ENCODE measurements around the gene SHKBP1.
"Not testable (repeated sequence)": the region's sequence is repeated elsewhere in the genome, so short reads cannot be mapped to it uniquely, and the experiment has no call there.

SHKBP1 gene

DNA sequence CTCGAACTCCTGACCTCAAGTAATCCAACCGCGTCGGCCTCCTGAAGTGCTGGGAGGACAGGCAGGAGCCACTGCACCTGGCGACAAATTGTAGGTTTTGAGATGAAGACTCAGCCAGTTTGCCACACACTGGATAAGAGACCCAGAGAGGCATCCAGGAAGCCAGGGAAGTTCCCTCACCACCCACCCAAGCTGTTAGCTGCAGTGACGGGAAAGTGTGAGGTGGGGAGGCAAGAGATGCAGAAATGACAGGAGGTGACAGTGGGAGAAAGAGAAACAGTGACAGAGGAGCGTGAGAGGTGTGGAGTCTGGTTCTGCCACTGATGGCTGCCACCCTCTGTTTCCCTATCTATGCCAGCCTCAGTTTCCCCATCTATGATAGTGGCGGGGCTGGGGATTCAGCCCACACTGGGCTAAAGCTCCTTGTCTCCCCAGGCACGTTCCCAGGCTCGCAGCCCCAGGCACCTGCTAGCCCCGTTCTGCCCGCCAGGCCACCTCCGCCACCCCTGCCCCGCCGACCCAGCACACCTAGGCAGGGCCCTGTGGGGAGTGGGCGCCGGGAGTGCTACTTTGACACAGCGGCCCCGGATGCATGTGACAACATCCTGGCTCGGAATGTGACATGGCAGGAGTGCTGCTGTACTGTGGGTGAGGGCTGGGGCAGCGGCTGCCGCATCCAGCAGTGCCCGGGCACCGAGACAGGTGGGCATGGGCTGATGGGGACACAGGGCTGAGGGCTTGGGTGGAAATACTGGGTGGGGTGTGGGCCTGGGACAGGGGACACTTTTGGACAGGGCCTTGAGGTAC, 45.5 kb downstream of the SHKBP1 start:
- H3K9me3 Mint-ChIP-seq (ENCODE audit: low read depth), result no peaks in the 10 kb centered on the region
- no peak overlapping the region for H3K27ac Mint-ChIP-seq
- H3K4me3 Mint-ChIP-seq, result no peak overlapping the region
- H3K4me1 Mint-ChIP-seq (ENCODE audit: low read depth), result peaks cover 8% of the 10 kb centered on the region
- no peaks in the 10 kb centered on the region for H3K27me3 Mint-ChIP-seq
- peaks cover 16% of the 10 kb centered on the region for H3K36me3 Mint-ChIP-seq

DNA sequence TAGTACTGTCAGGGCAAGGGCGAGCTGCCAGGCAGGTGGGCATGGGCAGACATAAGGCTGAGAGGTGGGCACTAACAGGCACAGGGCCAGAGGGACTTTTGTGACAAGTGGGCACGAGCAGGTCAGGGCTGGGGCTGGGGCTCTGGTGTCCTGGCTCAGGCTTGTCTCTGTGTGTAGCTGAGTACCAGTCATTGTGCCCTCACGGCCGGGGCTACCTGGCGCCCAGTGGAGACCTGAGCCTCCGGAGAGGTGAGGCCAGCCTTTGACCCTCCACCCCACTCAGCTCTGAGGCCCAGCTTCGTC, 46.1 kb downstream of the SHKBP1 start:
- no peak overlapping the region for H3K4me3 Mint-ChIP-seq
- no peak overlapping the region for H3K27ac Mint-ChIP-seq
- no peaks in the 10 kb centered on the region for H3K27me3 Mint-ChIP-seq
- peaks cover 18% of the 10 kb centered on the region for H3K36me3 Mint-ChIP-seq
- peaks cover 8% of the 10 kb centered on the region for H3K4me1 Mint-ChIP-seq (ENCODE audit: low read depth)
- no peaks in the 10 kb centered on the region for H3K9me3 Mint-ChIP-seq (ENCODE audit: low read depth)

DNA sequence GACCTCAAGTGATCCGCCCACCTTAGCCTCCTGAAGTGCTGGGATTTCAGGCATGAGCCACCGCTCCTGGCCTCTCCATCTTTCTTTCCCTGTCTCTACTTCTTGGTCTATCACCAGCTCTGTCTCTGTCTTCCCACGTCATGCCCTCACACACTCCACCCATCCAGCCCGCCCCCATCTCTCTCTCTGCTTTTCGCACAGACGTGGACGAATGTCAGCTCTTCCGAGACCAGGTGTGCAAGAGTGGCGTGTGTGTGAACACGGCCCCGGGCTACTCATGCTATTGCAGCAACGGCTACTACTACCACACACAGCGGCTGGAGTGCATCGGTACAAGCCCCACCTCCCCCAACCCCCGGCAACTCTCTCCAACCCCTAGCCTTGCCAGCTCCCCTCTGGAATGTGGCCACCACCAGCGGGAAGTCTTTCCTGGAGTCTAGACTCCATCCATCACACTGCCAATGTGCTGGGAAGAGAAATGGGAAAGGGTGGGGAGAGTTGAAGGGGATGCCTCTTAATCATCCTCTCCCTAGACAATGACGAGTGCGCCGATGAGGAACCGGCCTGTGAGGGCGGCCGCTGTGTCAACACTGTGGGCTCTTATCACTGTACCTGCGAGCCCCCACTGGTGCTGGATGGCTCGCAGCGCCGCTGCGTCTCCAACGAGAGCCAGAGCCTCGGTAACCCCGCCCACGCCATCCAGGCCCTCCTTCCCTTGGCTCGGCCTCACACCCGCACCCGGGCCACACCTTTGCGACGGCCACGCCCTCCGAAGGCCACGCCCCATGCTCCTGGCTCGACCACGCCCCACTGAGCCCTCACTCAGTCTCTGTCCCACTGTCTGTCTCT, 47.0 kb downstream of the SHKBP1 start:
- no peak overlapping the region for H3K4me3 Mint-ChIP-seq
- H3K36me3 Mint-ChIP-seq, result peaks cover 18% of the 10 kb centered on the region
- H3K4me1 Mint-ChIP-seq (ENCODE audit: low read depth), result peaks cover 8% of the 10 kb centered on the region
- no peaks in the 10 kb centered on the region for H3K9me3 Mint-ChIP-seq (ENCODE audit: low read depth)
- no peak overlapping the region for H3K27ac Mint-ChIP-seq
- no peaks in the 10 kb centered on the region for H3K27me3 Mint-ChIP-seq

DNA sequence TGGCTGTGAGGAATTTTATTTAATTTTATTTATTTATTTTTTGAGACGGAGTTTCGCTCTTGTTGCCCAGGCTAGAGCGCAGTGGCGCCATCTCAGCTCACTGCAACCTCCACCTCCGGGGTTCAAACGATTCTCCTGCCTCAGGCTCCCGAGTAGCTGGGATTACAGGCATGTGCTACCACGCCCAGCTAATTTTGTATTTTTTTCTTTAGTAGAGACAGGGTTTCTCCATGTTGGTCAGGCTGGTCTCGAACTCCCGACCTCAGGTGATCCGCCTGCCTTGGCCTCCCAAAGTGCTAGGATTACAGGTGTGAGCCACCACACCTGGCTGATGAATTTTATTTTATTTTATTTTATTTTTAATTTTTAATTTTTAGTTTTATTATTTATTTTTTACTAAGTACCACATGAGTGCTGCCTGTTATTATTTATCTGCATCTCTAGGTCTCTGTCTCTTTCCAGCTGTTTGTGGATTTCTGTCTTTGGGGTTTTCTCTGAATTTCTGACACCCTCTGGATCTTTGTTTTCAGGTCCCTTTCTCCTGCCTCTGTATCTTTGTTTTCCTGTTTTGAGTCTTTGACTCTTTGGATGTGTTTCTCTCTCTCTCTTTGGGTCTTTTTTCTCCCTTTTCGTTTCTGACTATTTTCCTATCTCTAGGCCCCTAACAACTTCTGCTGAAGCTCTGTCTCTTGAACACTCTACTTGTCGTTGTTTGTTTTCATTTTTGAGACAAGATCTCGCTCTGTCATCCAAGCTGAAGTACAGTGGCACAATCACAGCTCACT, 47.9 kb downstream of the SHKBP1 start:
- H3K27ac Mint-ChIP-seq, result peak overlapping the region; percentile 62
- H3K4me1 Mint-ChIP-seq (ENCODE audit: low read depth); H3K27me3 Mint-ChIP-seq; H3K4me3 Mint-ChIP-seq; H3K9me3 Mint-ChIP-seq (ENCODE audit: low read depth): not testable (repeated sequence)
- H3K36me3 Mint-ChIP-seq, result peaks cover 18% of the 10 kb centered on the region

DNA sequence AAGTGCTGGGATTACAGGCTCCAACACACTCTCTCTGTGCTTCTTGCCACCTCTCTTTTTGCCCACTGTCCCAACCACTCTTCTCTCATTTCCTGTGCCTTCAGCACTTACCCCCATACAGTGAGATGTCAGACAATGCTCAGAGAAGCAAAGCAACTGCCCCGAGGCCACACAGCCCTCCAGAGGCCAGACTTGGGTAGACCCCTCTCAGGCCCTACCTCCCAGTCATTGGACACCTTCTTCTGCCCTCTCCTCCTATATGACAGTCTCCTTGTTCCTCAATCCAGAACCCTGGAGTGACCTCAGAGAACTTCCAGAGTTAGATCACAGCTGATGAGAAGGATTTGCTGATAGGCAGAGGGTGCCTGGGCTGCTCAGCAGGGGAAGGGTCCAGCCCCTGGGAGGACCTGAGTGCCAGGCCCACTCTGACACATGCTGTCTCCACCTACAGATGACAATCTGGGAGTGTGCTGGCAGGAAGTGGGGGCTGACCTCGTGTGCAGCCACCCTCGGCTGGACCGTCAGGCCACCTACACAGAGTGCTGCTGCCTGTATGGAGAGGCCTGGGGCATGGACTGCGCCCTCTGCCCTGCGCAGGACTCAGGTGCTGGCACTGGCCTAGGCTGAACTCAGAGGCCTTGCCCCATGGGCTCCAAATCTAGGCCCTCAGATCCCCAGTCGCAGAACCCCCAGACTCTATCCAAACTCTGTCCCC, 48.9 kb downstream of the SHKBP1 start:
- Mint-ChIP-seq H3K4me3 (no peak overlapping the region), H3K27ac (peak overlapping the region; percentile 76), H3K4me1 (ENCODE audit: low read depth) (peaks cover 2% of the 10 kb centered on the region), H3K36me3 (peaks cover 17% of the 10 kb centered on the region), H3K27me3 (no peaks in the 10 kb centered on the region), H3K9me3 (ENCODE audit: low read depth) (no peaks in the 10 kb centered on the region)

DNA sequence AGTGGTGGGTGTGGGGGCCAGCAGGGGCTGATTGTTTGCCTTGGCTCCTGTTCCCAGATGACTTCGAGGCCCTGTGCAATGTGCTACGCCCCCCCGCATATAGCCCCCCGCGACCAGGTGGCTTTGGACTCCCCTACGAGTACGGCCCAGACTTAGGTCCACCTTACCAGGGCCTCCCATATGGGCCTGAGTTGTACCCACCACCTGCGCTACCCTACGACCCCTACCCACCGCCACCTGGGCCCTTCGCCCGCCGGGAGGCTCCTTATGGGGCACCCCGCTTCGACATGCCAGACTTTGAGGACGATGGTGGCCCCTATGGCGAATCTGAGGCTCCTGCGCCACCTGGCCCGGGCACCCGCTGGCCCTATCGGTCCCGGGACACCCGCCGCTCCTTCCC, 50.2 kb downstream of the SHKBP1 start:
- Mint-ChIP-seq H3K36me3 (peaks cover 13% of the 10 kb centered on the region), H3K27me3 (no peaks in the 10 kb centered on the region), H3K4me3 (no peak overlapping the region), H3K9me3 (ENCODE audit: low read depth) (no peaks in the 10 kb centered on the region), H3K27ac (no peak overlapping the region), H3K4me1 (ENCODE audit: low read depth) (peaks cover 2% of the 10 kb centered on the region)

DNA sequence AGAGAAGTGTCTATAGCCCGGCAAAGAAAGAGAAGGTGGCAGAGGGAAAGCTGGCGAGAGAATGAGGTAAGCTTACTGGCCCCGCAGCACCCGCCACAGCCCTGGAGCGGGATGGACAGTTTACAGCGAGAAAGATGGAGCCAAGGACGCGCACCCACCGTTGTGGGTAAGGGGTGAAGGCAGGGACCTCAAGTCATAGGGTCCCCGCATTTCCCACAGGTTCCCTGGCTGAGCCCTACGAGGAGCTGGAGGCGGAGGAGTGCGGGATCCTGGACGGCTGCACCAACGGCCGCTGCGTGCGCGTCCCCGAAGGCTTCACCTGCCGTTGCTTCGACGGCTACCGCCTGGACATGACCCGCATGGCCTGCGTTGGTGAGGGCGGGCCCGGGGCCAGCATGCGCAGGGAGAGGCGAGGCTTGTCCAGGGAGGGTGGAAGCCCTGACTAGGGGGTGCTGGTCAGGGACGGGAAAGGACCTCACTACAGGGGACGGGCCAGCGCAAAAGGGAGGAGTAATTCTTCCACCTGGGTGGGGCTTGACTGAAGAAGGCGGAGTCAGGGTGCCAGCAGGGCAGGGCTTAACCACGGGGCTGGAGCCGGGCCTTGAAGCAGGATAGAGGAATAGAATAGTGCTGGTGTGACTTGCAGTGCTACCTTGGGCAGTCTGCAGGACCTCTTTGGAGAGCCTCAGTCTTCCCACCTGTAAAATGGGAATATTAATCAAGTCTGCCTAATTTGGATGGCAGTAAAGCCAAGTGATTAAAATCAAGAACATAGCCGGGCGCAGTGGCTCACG, 51.0 kb downstream of the SHKBP1 start:
- Mint-ChIP-seq H3K36me3 (peaks cover 13% of the 10 kb centered on the region), H3K9me3 (ENCODE audit: low read depth) (no peaks in the 10 kb centered on the region), H3K4me3 (no peak overlapping the region), H3K4me1 (ENCODE audit: low read depth) (peaks cover 2% of the 10 kb centered on the region), H3K27ac (no peak overlapping the region), H3K27me3 (no peaks in the 10 kb centered on the region)

DNA sequence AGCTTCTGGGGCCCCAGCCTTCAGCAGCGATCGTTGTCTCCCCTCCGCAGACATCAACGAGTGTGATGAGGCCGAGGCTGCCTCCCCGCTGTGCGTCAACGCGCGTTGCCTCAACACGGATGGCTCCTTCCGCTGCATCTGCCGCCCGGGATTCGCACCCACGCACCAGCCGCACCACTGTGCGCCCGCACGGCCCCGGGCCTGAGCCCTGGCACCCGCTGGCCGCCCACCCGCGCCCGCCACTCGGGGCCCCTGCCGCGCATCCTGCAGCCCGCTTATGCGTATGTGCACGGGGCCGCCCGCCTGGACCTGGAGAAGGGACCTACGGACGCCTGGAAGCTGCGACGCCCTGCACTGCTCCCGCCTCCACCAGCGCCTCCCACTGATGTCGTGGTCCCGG, 52.7 kb downstream of the SHKBP1 start:
- H3K9me3 Mint-ChIP-seq (ENCODE audit: low read depth), result no peaks in the 10 kb centered on the region
- peaks cover 6% of the 10 kb centered on the region for H3K4me1 Mint-ChIP-seq (ENCODE audit: low read depth)
- H3K27me3 Mint-ChIP-seq, result no peaks in the 10 kb centered on the region

DNA sequence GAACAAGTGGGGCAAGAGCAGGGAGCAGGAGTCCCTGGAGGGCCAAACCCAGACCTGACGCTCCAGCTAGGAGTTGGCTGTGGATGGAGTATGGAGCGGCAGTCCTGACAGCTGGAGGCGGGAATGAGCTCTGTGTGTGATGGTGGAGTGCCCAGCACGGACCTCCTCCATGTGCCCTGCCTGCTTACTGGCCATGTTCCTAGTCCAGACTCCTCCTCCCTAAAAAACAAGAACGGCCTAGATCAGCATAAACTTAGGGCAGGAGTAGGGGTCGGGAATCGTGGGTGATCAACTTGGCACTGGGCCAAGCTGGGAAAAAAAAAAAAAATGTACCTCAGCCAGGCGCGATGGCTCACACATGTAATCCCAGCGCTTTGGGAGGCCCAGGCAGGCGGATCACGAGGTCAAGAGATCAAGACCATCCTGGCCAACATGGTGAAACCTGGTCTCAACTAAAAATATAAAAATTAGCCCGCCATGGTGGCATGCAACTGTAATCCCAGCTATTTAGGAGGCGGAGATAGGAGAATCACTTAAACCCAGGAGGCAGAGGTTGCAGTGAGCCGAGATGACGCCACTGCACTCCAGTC, 54.0 kb downstream of the SHKBP1 start:
- Mint-ChIP-seq H3K36me3 (peaks cover 10% of the 10 kb centered on the region), H3K9me3 (ENCODE audit: low read depth) (no peaks in the 10 kb centered on the region), H3K4me3 (no peak overlapping the region), H3K4me1 (ENCODE audit: low read depth) (peaks cover 7% of the 10 kb centered on the region), H3K27ac (no peak overlapping the region), H3K27me3 (no peaks in the 10 kb centered on the region)

More for the DNA sequence above, 52.7 kb downstream of the SHKBP1 start:
- Mint-ChIP-seq H3K4me3 (no peak overlapping the region), H3K27ac (no peak overlapping the region), H3K36me3 (peaks cover 13% of the 10 kb centered on the region)

DNA sequence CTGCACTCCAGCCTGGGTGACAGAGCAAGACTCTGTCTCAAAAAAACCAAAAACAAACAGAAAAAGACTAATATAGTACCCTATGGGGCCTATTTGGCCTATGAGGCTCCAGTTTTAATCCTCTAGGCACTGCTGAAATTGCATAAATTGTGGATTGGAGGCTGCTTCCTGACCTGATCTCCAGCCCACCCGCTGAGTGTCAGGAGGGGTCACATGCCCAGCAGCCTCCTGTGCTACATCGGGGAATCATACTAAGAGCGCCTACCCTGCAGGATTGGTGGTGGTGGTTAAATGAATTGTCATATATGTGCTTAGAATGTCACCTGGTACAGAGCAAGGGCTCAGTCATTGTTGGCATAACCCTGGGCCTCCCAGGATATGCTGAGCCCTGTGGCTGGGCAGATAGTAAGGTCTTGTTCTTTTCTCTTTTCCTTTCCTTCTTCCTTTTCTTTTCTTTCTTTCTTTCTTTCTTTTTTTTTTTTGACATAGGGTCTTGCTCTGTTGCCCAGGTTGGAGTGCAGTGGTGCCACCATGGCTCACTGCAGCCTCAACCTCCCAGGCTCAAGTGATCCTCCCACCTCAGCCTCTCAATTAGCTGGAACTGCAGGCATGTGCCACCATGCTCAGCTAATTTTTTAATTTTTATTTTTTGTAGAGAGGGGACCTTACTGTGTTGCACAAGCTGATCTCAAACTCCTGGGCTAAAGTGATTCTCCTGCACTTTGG, 55.8 kb downstream of the SHKBP1 start:
- peaks cover 3% of the 10 kb centered on the region for H3K36me3 Mint-ChIP-seq
- no peak overlapping the region for H3K27ac Mint-ChIP-seq
- H3K4me3 Mint-ChIP-seq, result no peak overlapping the region
- peaks cover 2% of the 10 kb centered on the region for H3K27me3 Mint-ChIP-seq
- H3K9me3 Mint-ChIP-seq (ENCODE audit: low read depth), result no peaks in the 10 kb centered on the region
- H3K4me1 Mint-ChIP-seq (ENCODE audit: low read depth), result peaks cover 7% of the 10 kb centered on the region

DNA sequence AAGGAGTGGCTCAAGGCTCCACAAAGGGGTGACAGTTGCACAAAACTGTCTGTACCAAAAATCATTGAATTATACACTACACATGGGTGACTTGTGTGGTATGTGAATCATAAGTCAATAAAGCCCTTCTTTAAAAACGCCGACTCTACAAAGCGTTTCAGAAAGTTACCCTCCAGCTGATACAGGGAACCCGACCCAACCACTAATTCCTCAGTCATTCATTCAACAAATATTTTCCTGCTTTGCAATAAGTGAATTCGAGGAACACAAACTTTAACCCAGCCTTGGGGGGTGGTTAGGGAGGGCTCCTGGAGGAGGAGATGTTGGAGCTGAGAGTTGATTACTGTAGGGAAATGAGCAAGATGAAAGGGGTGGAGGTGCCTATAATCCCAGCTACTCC, 56.5 kb downstream of the SHKBP1 start:
- Mint-ChIP-seq H3K4me1 (ENCODE audit: low read depth) (peaks cover 7% of the 10 kb centered on the region), H3K36me3 (peaks cover 3% of the 10 kb centered on the region), H3K4me3 (no peak overlapping the region), H3K27me3 (peaks cover 2% of the 10 kb centered on the region), H3K27ac (no peak overlapping the region), H3K9me3 (ENCODE audit: low read depth) (no peaks in the 10 kb centered on the region)

DNA sequence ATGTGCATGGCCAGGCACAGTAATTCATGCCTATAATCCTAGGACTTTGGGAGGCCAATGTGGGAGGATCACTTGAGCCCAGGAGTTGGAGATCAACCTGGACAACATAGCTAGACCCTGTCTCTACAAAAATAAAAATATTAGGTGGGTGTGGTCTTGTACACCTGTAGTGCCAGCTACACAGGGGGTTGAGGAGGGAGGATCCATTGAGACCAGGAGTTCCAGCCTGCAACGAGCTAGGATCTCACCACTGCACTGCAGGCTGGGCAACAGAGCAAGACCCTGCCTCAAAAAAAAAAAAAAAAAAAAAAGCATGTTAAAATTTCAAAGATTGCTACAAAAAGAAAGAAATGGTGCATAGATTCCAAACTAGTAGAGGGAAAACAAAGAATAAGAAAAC, 61.7 kb downstream of the SHKBP1 start:
- Mint-ChIP-seq H3K27ac (no peak overlapping the region), H3K9me3 (ENCODE audit: low read depth) (no peaks in the 10 kb centered on the region), H3K4me3 (no peak overlapping the region), H3K4me1 (ENCODE audit: low read depth) (peaks cover 5% of the 10 kb centered on the region), H3K36me3 (no peaks in the 10 kb centered on the region), H3K27me3 (peaks cover 2% of the 10 kb centered on the region)

DNA sequence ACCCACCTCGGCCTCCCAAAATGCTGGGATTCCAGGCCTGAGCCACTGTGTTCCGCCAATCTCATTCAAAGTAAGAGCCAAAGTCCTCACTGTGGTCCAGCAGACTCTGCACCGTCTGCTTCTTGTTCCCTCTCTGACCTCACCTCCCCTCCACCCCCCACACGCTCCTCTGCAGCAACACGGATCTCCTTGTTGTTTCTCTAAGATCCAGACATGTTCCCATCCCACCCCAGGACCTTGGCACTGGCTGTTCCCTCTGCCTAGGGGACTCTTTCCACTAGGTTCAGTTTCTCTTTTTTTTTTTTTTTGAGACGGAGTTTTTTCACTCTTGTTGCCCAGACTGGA, 62.9 kb downstream of the SHKBP1 start:
- H3K27me3 Mint-ChIP-seq, result peaks cover 2% of the 10 kb centered on the region
- no peak overlapping the region for H3K27ac Mint-ChIP-seq
- no peaks in the 10 kb centered on the region for H3K9me3 Mint-ChIP-seq (ENCODE audit: low read depth)
- peaks cover 1% of the 10 kb centered on the region for H3K4me1 Mint-ChIP-seq (ENCODE audit: low read depth)
- H3K4me3 Mint-ChIP-seq, result no peak overlapping the region
- no peaks in the 10 kb centered on the region for H3K36me3 Mint-ChIP-seq

Measured in activated naive CD8-positive, alpha-beta T cell (primary cell).